D721Med (cell line): ENCODE data around the gene SERINC2.
"Not testable (repeated sequence)": the region's sequence is repeated elsewhere in the genome, so short reads cannot be mapped to it uniquely, and the experiment has no call there.

Source experiments
- DNase-seq: peaks from one replicate; pipeline ENCODE4 v3.0.0; 2011; ENCODE audit warnings: low spot score; ENCODE audit not compliant: insufficient read length
- FAIRE-seq: peaks from 2 replicates; lab custom pipeline; 2011; peaks lifted over from hg19 to GRCh38; lab: Jason Lieb, UNC
- TF ChIP-seq, protein P1 (sequence below): IDR thresholded peaks from 2 replicates; pipeline ENCODE4 v1.5.1; 2012; ENCODE audit warnings: mild to moderate bottlenecking, control low read depth; ENCODE audit not compliant: insufficient read depth; ENCODE audit errors: missing control alignments

SERINC2 gene

DNA sequence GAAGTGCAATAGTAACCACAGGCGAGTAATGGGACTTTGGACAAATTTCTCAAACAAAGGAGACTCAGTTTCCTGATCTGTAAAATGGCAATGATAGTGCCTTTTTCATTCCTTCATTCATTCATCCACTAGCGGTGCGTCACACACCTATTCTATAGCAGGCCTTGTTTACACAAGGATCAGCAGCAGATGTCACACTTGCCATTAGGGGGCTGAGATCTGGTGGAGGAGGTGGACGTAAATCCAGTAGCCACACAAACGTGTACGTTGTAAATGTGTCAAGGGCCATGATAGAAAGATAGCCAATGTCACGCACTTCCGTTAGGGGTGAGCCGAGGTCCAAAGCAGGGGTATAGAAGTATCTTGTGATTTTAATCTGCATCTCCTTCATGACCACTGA is 34.2 kb downstream of the SERINC2 start:
- TF ChIP-seq, protein P1, sequence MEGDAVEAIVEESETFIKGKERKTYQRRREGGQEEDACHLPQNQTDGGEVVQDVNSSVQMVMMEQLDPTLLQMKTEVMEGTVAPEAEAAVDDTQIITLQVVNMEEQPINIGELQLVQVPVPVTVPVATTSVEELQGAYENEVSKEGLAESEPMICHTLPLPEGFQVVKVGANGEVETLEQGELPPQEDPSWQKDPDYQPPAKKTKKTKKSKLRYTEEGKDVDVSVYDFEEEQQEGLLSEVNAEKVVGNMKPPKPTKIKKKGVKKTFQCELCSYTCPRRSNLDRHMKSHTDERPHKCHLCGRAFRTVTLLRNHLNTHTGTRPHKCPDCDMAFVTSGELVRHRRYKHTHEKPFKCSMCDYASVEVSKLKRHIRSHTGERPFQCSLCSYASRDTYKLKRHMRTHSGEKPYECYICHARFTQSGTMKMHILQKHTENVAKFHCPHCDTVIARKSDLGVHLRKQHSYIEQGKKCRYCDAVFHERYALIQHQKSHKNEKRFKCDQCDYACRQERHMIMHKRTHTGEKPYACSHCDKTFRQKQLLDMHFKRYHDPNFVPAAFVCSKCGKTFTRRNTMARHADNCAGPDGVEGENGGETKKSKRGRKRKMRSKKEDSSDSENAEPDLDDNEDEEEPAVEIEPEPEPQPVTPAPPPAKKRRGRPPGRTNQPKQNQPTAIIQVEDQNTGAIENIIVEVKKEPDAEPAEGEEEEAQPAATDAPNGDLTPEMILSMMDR: no peak
- FAIRE-seq: no peak
- no peak for DNase-seq

DNA sequence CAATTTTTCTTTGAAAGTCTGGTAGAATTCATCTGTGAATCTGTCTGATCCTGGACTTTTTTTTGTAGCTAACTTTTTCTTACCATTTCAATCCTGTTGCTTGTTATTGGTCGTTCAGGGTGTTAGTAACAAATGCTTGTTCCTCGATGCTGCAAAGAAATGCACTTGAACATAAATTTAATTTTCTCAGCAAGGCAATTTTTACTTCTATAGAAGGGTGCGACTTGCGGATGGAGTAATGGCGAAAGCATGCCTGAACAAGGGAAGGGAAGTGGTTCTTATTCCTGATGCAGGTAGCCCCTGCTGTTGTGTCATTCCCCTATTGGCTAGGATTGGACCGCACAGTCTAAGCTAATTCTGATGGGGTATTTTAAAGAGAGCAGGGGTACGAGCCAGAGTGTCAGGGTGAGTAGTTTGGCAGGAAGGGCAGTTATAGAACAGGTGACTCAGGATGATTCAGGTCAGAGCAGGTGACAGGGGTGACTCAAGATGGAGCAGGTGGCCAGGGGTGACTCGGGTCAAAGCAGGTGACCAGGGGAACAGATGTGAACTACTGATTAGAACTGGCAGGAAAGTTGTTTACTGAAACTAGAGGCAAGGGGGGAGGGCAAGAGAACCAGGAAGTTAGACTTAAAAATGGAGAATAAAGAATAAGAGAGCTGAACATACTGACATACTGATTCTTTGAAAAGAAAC is 40.5 kb downstream of the SERINC2 start:
- FAIRE-seq: no peak
- TF ChIP-seq, protein P1: no peak
- no peak for DNase-seq

DNA sequence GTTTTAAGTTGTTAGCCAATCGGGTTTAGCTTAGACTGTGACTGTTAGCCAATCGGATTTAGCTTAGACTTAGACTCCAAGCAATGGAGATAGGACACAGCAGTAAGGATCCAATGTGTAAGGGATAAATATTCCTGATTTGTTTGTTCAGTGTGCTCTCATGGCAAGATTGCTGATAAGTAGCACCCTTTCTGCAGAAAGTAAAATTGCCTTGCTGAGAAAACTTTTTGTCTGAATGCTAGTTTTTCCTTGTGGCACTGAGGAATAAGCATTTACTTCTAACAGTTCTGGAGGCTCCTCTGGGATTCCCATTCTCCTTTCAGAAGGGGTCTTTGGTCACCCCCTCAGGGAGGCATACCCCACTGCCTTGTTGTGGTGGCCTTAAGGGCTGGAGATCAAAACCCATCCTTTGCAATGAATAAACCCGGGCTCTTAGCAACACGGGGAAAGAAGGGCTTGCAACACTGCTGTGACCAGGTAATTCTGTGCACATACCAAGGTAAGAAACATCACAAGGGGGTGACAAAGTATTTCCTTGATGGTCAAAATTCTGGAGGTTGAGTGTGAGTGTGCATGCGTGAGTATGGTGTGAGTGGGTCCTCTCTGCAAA is 45.4 kb downstream of the SERINC2 start:
- TF ChIP-seq, protein P1: no peak
- FAIRE-seq: no peak
- no peak for DNase-seq

DNA sequence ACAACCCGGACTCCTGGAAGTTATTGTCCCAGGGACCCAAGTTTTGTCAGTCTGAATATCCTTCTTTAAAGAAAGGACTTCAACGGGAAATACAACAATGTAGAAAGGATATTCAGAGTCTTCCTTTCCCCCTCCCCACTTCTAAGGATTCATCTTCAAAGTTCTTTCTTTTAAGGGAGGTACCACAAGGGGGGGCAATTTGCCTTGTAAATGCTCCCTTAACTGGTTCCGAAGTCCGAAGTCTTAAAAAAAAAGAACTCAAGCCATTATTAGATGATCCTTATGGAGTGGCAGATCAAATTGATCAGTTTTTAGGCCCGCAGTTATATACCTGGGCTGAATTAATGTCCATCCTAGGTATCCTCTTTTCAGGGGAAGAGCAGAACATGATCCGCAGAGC is 47.0 kb downstream of the SERINC2 start:
- TF ChIP-seq, protein P1: peak; percentile 33
- DNase-seq: no peak
- FAIRE-seq: no peak

DNA sequence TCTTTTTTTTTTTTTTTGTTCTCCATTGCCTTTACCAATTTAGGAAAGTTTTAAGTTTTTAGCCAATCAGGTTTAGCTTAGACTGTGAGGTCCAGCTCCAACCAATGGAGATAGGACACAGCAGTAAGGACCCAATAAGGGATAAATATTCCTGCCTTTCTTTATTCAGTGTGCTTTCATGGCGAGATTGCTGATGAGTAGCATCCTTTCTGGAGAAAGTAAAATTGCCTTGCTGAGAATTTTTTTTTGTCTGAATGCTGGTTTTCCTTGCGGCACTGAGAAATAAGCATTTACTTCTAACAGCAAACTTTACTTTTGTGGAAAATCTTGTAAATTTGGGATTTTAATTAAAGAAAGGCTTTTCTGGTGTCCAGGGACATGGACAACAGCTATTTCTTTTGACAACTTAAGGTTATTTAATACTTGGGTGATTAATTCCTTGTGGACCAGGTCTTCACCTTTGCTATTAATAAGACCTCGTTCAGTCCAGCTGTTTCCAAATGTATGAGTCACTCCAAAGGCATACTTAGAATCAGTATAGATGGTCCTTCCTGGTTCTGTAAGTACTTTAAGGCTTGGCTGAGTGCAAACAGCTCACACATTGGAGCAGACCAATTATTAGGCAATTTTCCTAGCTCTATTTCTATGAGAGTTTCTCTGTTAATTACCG is 54.1 kb downstream of the SERINC2 start:
- TF ChIP-seq, protein P1: no peak
- FAIRE-seq (no peak), DNase-seq (no peak)

DNA sequence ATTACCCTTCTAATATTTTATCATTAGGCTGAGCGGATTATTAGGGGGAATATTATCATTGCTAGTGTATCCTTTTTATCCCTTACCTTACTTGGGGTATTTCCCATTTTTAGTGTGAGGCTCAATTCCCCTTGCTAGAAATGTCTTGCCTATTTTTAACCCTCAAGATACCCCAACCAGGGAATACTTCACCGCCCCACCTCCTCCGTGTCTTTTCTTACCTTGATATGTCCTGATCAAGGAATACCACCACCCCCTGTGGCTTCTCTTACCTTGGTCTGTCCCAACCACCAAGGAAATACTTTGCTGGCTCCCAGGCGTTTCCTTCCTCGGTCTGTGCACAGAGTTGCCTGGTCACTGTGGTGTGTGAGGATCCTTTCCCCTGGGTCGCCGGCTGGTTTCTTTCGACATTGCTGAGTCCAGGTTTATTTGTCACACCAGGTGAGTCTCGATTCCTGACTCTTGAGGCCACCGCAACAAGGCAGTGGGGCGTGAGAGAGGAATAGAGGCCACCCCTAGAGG is 57.8 kb downstream of the SERINC2 start:
- no peak for FAIRE-seq
- TF ChIP-seq, protein P1: no peak
- no peak for DNase-seq

DNA sequence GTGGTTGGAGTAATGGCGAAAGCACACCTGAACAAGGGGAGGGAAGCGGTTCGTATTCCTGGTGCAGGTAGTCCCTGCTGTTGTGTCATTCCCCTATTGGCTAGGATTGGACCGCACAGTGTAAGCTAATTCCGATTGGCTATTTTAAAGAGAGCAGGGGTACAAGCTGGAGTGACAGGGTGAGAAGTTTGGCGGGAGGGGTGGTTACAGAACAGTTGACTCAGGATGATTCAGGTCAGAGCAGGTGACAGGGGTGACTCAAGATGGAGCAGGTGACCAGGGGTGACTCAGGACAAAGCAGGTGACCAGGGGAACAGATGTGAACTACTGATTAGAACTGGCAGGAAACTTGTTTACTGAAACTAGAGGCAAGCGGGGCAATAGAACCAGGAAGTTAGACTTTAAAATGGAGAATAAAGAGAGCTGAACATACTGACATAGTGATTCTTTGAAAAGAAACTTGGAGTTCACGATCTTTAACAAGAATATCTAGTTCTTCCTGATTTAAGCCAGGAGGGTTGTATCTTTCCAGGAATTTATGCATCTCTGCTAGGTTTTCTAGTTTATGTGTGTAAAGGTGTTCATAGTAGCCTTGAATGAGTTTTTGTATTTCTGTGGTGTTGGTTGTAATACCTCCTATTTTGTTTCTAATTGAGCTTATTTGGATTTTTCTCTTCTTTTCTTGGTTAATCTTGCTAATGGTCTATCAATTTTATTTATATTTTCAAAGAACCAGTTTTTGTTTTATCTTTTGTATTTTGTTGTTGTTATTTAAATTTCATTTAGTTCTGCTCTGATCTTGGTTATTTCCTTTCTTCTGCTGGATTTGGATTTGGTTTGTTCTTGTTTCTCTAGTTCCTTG is 58.7 kb downstream of the SERINC2 start:
- FAIRE-seq, DNase-seq: not testable (repeated sequence)

DNA sequence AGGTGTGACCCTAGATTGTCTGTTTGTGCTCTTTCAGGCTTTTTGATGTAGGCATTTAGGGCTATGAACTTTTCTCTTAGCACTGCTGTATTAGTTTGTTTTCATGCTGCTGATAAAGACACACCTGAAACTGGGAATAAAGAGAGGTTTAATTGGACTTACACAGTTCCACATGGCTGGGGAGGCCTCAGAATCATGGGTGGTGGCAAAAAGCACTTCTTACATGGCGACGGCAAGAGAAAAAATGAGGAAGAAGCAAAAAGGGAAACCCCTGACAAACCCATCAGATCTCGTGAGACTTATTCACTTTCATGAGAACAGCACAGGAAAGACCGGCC is 59.3 kb downstream of the SERINC2 start:
- not testable (repeated sequence) for DNase-seq, FAIRE-seq

DNA sequence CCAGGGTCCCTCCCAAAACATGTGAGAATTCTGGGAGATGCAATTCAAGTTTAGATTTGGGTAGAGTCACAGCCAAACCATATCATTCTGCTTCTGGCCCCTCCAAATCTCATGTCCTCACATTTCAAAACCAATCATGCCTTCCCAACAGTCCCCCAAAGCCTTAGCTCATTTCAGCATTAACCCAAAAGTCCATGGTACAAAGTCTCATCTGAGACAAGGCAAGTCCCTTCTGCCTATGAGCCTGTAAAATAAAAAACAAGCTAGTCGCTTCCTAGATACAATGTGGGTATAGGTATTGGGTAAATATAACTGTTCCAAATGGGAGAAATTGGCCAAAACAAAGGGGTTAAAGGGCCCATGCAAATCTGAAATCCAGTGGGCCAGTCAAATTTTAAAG is 59.7 kb downstream of the SERINC2 start:
- not testable (repeated sequence) for DNase-seq, FAIRE-seq

DNA sequence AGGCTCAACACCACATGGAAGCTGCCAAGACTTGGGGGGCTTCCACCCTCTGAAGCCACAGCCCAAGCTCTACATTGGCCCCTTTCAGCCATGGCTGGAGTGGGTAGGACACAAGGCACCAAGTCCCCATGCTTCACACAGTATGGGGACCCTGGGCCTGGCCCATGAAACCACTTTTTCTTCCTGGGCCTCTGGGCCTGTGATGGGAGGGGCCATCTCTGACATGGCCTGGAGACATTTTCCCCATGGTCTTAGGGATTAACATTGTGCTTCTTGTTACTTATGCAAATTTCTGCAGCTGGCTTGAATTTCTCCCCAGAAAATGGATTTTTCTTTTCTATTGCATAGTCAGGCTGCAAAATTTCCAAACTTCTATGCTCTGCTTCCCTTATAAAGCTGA is 60.5 kb downstream of the SERINC2 start:
- FAIRE-seq, DNase-seq: not testable (repeated sequence)

DNA sequence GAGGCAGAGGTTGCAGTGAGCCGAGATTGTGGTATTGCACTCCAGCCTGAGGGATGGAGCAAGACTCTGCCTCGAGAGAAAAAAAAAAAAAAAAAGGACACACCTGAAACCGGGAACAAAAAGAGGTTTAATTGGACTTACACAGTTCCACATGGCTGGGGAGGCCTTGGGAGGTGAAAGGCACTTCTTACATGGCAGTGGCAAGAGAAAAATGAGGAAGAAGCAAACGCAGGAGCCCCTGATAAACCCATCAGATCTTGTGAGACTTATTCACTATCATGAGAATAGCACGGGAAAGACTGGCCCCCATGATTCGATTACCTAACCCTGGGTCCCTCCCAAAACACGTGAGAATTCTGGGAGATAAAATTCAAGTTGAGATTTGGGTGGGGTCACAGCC is 61.6 kb downstream of the SERINC2 start:
- not testable (repeated sequence) for FAIRE-seq, DNase-seq
